K562 (cell line): ENCODE data around the gene DTYMK. TPM values are rescaled to one million over a fixed set of nuclear protein-coding genes. Genes with fewer than 3 reads are reported as not detected.

Experiments used
- ATAC-seq: fragments of 200-7000 bp; cut with Tn5 transposase; 3 replicates; pipeline ENCODE4 v1.9.1; 2020; ENCODE audit warnings: moderate library complexity
- BruUV-seq: library from RNA; stranded (reverse); fragments of 400-500 nt; replicated peaks from 2 replicates; lab custom pipeline; 2021; lab: Mats Ljungman, UMichigan
- CTCF ChIA-PET: fragments of 300-600 bp; formaldehyde crosslinking; extraction: SDS; loops from one replicate; lab custom pipeline; 2021; ENCODE audit warnings: low intra/inter-chr PET ratio; lab: Yijun Ruan, JAX
- POLR2A ChIA-PET: fragments of 300-600, 350-650 bp; sonication (Branson Sonifier 250); formaldehyde crosslinking; extraction: SDS; loops from one replicate; lab custom pipeline; 2021; ENCODE audit warnings: antibody characterized with exemption, inconsistent platforms; lab: Yijun Ruan, JAX
- DNase-seq, 4 experiments: peaks; one replicate each; pipeline versions ENCODE4 v3.0.0 to v3.0.0-alpha.2; 2011 to 2018; ENCODE audit warnings: low spot score in 3 of 4, mixed read lengths in 3 of 4; ENCODE audit errors: extremely low read depth in 1 of 4
- FAIRE-seq: peaks from 2 replicates; lab custom pipeline; 2011; peaks lifted over from hg19 to GRCh38; lab: Jason Lieb, UNC
- H2AFZ ChIP-seq: 2 replicates; pipeline ENCODE4 v1.6.0; 2011; ENCODE audit warnings: low read depth, low read length, control low read depth, inconsistent platforms
- H3K27ac ChIP-seq: fragments of 200-600 bp; 3 replicates; pipeline ENCODE4 v1.8.0; 2011; ENCODE audit warnings: low read depth, mild to moderate bottlenecking, control low read depth, inconsistent platforms, low read length, moderate library complexity, mixed read lengths; ENCODE audit errors: extremely low read depth
- H3K27me3 ChIP-seq, 2 experiments: fragments of 300-600 bp in 1 of 2; 2 replicates in 1 of 2; 3 replicates in 1 of 2; pipeline versions ENCODE4 v1.6.0 to v1.8.0; 2011; ENCODE audit warnings: inconsistent platforms in 2 of 2, low read length in 2 of 2, mild to moderate bottlenecking in 1 of 2, mixed read lengths in 1 of 2, moderate library complexity in 1 of 2; ENCODE audit not compliant: control insufficient read depth in 2 of 2, insufficient read depth in 2 of 2
- H3K36me3 ChIP-seq: fragments of 300-600 bp; 3 replicates; pipeline ENCODE4 v1.8.0; 2011; ENCODE audit warnings: mild to moderate bottlenecking, low read length, inconsistent platforms; ENCODE audit not compliant: control insufficient read depth, insufficient read depth
- H3K4me1 ChIP-seq, 2 experiments: fragments of 200-600 bp in 1 of 2; replicated peaks in 1 of 2; 2 replicates in 1 of 2; 3 replicates in 1 of 2; pipeline versions ENCODE4 v1.5.1 to v1.8.0; 2011; ENCODE audit warnings: inconsistent platforms in 2 of 2, low read length in 2 of 2, mild to moderate bottlenecking in 1 of 2, mixed read lengths in 1 of 2, moderate library complexity in 1 of 2; ENCODE audit not compliant: control insufficient read depth in 2 of 2, insufficient read depth in 2 of 2
- H3K4me2 ChIP-seq: 2 replicates; pipeline ENCODE4 v1.6.1; 2011; ENCODE audit warnings: low read length, control low read depth, inconsistent platforms, mixed read lengths; ENCODE audit not compliant: insufficient read depth
- H3K4me3 ChIP-seq: fragments of 200-600 bp; sonication (generic), shearing (Covaris generic); 2 replicates; pipeline ENCODE4 v1.5.1; 2016; ENCODE audit warnings: control low read depth, inconsistent platforms
- H3K79me2 ChIP-seq: fragments of 200-600 bp; 3 replicates; pipeline ENCODE4 v1.8.0; 2011; ENCODE audit warnings: low read length, inconsistent platforms; ENCODE audit not compliant: control insufficient read depth, insufficient read depth
- H3K9ac ChIP-seq, 2 experiments: 2 replicates each; pipeline versions ENCODE4 v1.6.0 to v1.6.1; 2011; ENCODE audit warnings: low read depth in 2 of 2, low read length in 2 of 2, control low read depth in 1 of 2, inconsistent platforms in 1 of 2, mild to moderate bottlenecking in 1 of 2, mixed read lengths in 1 of 2; ENCODE audit not compliant: insufficient read depth in 1 of 2
- H3K9me1 ChIP-seq: one replicate; pipeline ENCODE4 v1.6.0; 2011; ENCODE audit warnings: inconsistent platforms, mild to moderate bottlenecking, low read length, moderate library complexity; ENCODE audit not compliant: control insufficient read depth, insufficient read depth
- H3K9me3 ChIP-seq: replicated peaks from 2 replicates; pipeline ENCODE4 v1.5.1; 2011; ENCODE audit warnings: low read depth, low read length, inconsistent platforms; ENCODE audit not compliant: control insufficient read depth, insufficient read depth
- H4K20me1 ChIP-seq: replicated peaks from 2 replicates; pipeline ENCODE4 v1.6.1; 2011; ENCODE audit warnings: low read length, inconsistent platforms, mixed read lengths; ENCODE audit not compliant: control insufficient read depth, insufficient read depth
- ATF2 ChIP-seq: sonication (generic); formaldehyde crosslinking; IDR thresholded peaks from 2 replicates; pipeline ENCODE4 v1.8.1; 2022; ENCODE audit warnings: missing genetic modification reagents
- ATF4 ChIP-seq: fragments of 450-650 bp; formaldehyde crosslinking; IDR thresholded peaks from 2 replicates; pipeline ENCODE4 v1.4.0; 2022; ENCODE audit warnings: mild to moderate bottlenecking, moderate library complexity
- BACH1 ChIP-seq: fragments of 200-800 bp; sonication (Bioruptor generic); IDR thresholded peaks from 2 replicates; pipeline ENCODE4 v1.6.1; 2016; ENCODE audit warnings: missing genetic modification characterization, missing compliant biosample characterization
- E2F6 ChIP-seq, 2 experiments: IDR thresholded peaks; 2 replicates each; pipeline ENCODE4 v1.6.1; 2011; ENCODE audit warnings: borderline replicate concordance in 1 of 2, control low read depth in 1 of 2, low read depth in 1 of 2, low read length in 1 of 2, mild to moderate bottlenecking in 1 of 2, mixed read lengths in 1 of 2, moderate library complexity in 1 of 2; ENCODE audit not compliant: insufficient read depth in 1 of 2, insufficient read length in 1 of 2, poor library complexity in 1 of 2, severe bottlenecking in 1 of 2; ENCODE audit errors: extremely low read depth in 1 of 2
- IRF1 ChIP-seq: sonication (generic); formaldehyde crosslinking; IDR thresholded peaks from 2 replicates; pipeline ENCODE4 v1.8.0; 2022; ENCODE audit warnings: missing genetic modification reagents, mild to moderate bottlenecking, borderline replicate concordance
- MLLT1 ChIP-seq, 2 experiments: fragments of 450-650 bp; IDR thresholded peaks; 2 replicates each; pipeline ENCODE4 v1.6.1; 2016
- PCBP1 ChIP-seq: fragments of 200-400 bp; formaldehyde crosslinking; IDR thresholded peaks from 2 replicates; pipeline ENCODE4 v1.6.1; 2018; ENCODE audit warnings: mild to moderate bottlenecking, low read depth, low read length; ENCODE audit not compliant: poor library complexity, severe bottlenecking
- STAT5A ChIP-seq: IDR thresholded peaks from 2 replicates; pipeline ENCODE4 v1.6.1; 2012; ENCODE audit warnings: low read length, inconsistent platforms, borderline replicate concordance
- ZC3H4 ChIP-seq: sonication (generic); formaldehyde crosslinking; IDR thresholded peaks from 2 replicates; pipeline ENCODE4 v1.9.0; 2021; ENCODE audit warnings: missing genetic modification reagents, borderline replicate concordance
- ZNF239 ChIP-seq: fragments of 250-450 bp; sonication (Bioruptor Pico); IDR thresholded peaks from 2 replicates; pipeline ENCODE4 v1.4.0; 2020; ENCODE audit warnings: mild to moderate bottlenecking
- ZNF274 ChIP-seq: IDR thresholded peaks from 2 replicates; pipeline ENCODE4 v1.6.1; 2011; ENCODE audit warnings: low read depth, mild to moderate bottlenecking, low read length, moderate library complexity, borderline replicate concordance
- ZNF584 ChIP-seq: fragments of 200-800 bp; sonication (Bioruptor generic); IDR thresholded peaks from 2 replicates; pipeline ENCODE4 v1.6.1; 2016; ENCODE audit warnings: low read depth, mild to moderate bottlenecking, missing genetic modification characterization, missing compliant biosample characterization
- ZNF696 ChIP-seq: fragments of 250-450 bp; sonication (Bioruptor Pico); conservative IDR thresholded peaks from 2 replicates; pipeline ENCODE4 v1.4.0; 2020; ENCODE audit warnings: mild to moderate bottlenecking, moderate library complexity
- WGBS: fragments of 100-300 bp; shearing (Covaris generic); methylation state at CpG from one replicate; pipeline ENCODE4 v1.1.6; 2016; ENCODE audit warnings: low coverage, mixed read lengths; ENCODE audit not compliant: insufficient coverage; ENCODE audit errors: missing lambda C conversion rate; 5-methylcytosine and 5-hydroxymethylcytosine counted together
- in situ Hi-C: fragments of 300-500 bp; cut with MboI; formaldehyde crosslinking; loops from 4 replicates; pipeline ENCODE4 v1.15.0; 2018; ENCODE audit warnings: inconsistent platforms, mixed read lengths
- intact Hi-C: fragments of 100-400 bp; cut with micrococcal nuclease; formaldehyde crosslinking; loops from 2 replicates; pipeline ENCODE4 v1.14.2; 2022
- polyA plus RNA-seq, 8 experiments: library from polyadenylated mRNA; depleted of rRNA in 4 of 8; stranded (reverse) in 5 of 8; unstranded in 3 of 8; fragments of >200 nt; fragmentation: Nextera tagmentation in 2 of 8; fragmentation: Illumina TruSeq in 1 of 8; extraction: Ambion mirVana in 2 of 8; extraction: Trizol in 1 of 8; gene quantifications; 2 replicates each; pipeline versions ENCODE4 v1.2.1 to v1.2.3, GENCODE V29; 2011 to 2014; ENCODE audit warnings: inconsistent platforms in 1 of 8, missing spikeins in 1 of 8
- total RNA-seq, 7 experiments: library from RNA; depleted of rRNA in 6 of 7; stranded (reverse); fragments of >200 nt in 6 of 7; fragmentation: Illumina TruSeq in 2 of 7; extraction: Trizol in 2 of 7; gene quantifications; 2 replicates each; pipeline versions ENCODE4 v1.2.1 to v1.2.3, GENCODE V29; 2011 to 2021; ENCODE audit warnings: low replicate concordance in 1 of 7

Gene DTYMK
- total and polyA plus RNA-seq, 9 of the 15 experiments (the other 6 are each of a cell fraction or from before 2014, with no cell fraction given), result 8.2 to 85.0 (median 47.9) TPM

GRCh38 chr2:241719093-241719492 is 32.5 kb upstream of the DTYMK start:
- Histone ChIP-seq H3K4me3 (no peak overlapping the region), H3K27ac (no peak overlapping the region), H4K20me1 (no peaks in the 10 kb centered on the region), H3K79me2 (no peaks in the 10 kb centered on the region), H3K4me1 (no peaks in the 10 kb centered on the region; a peak in 1 of 5 replicates), H2AFZ (no peak overlapping the region), H3K4me2 (no peak overlapping the region), H3K9ac (no peak overlapping the region), H3K9me3 (no peaks in the 10 kb centered on the region), H3K36me3 (peaks cover 69% of the 10 kb centered on the region; the same call in 2 of the 3 replicates), H3K9me1 (no peaks in the 10 kb centered on the region), H3K27me3 (no peaks in the 10 kb centered on the region)
- ChIA-PET POLR2A (no interaction called here), CTCF (no interaction called here)
- WGBS, result 90% methylated on average over 4 of the region's 16 CpGs
- ATAC-seq, result no peak
- peak in 1 of 4 experiments; percentile 2 for DNase-seq
- BruUV-seq, result no TSS peak
- intact Hi-C loops (no loop called here), in situ Hi-C loops (no loop called here)
- no peak for FAIRE-seq
- no peak for TF ChIP-seq ZNF584 (CRISPR knock-in tag)
- TF ChIP-seq BACH1 (tag), result no peak
- no peak for TF ChIP-seq E2F6 (IDR thresholded peaks at IDR 0.05; ENCODE audit: borderline replicate concordance in 1 of 2, extremely low read depth in 1 of 2, insufficient read depth in 1 of 2, insufficient read length in 1 of 2, low read depth in 1 of 2, low read length in 1 of 2, poor library complexity in 1 of 2, severe bottlenecking in 1 of 2)
- no peak for TF ChIP-seq STAT5A
- TF ChIP-seq MLLT1 (IDR thresholded peaks at IDR 0.05), result no peak
- TF ChIP-seq ZNF274, result no peak
- no peak for TF ChIP-seq PCBP1
- no peak for TF ChIP-seq ZNF239
- no peak for TF ChIP-seq ZNF696 (CRISPR knock-in tag)
- no peak for TF ChIP-seq ATF2 (CRISPR knock-in tag)
- TF ChIP-seq ATF4, result no peak
- no peak for TF ChIP-seq ZC3H4 (CRISPR knock-in tag)
- no peak for TF ChIP-seq IRF1 (CRISPR knock-in tag)
